ENCODE data around the gene INPP4B. TPM values are rescaled to one million over a fixed set of nuclear protein-coding genes. Genes with fewer than 3 reads are reported as not detected.

Gene INPP4B
- 4.3 and 4.5 TPM in 2 replicates for total RNA-seq

DNA sequence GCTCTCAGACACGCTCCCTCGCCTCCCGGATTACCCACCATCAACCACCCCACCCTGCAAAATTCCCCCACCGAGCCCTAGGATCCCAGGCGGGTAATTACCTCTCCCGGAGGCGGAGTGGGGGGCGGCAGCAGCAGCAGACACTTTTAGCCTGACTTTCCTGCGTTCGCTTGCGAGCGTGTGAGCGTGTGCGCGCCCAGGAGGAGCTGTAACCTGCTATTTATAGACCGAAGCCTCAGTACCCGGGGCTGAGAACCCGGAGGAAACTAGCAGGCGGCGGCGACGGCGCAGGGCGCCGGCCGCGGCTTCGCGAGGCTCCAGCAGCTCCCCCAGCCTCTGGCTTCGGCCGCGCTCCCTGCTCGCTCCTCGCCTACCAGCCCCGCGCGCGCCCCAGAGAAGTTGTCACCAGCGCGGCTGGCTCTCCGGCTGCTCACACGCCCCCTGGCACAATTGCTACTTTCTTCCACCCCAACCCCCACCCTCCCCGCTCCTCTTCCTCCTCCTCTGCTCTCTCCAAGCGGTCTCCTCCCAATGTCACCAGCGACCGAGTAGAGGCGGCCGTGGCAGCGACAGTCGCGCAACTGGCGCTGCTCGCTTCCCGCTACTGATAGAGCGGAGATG is at the start of gene INPP4B:
TSS of gene INPP4B (minus strand) at position 194 of the 621 bp plus-strand sequence.

